GM12801 (cell line): ENCODE measurements around the gene CASP6.

Source experiments
- CTCF ChIP-seq: IDR thresholded peaks from one replicate; pipeline ENCODE4 v1.5.1; 2011; ENCODE audit warnings: control low read depth; ENCODE audit not compliant: insufficient read length; ENCODE audit errors: extremely low read depth

CASP6 gene

GRCh38 chr4:109745830-109746229, 42.6 kb upstream of the CASP6 start:
- TF ChIP-seq CTCF: no peak

- TF ChIP-seq CTCF: no peak
These were observed 36.3 kb upstream of the CASP6 start for GRCh38 chr4:109739547-109739946.

GRCh38 chr4:109738104-109738872, 35.0 kb upstream of the CASP6 start:
- no peak for TF ChIP-seq CTCF

- TF ChIP-seq CTCF: no peak
These were observed 32.5 kb upstream of the CASP6 start for GRCh38 chr4:109735566-109736365.

GRCh38 chr4:109733728-109734127, 30.5 kb upstream of the CASP6 start:
- no peak for TF ChIP-seq CTCF

- no peak for TF ChIP-seq CTCF
These were observed 27.6 kb upstream of the CASP6 start for GRCh38 chr4:109730619-109731545.
